Stomach (tissue), 4 donors: ENCODE results near the gene TBX3.

Source experiments
- POLR2AphosphoS5 ChIP-seq, 3 donors: sonication (generic); formaldehyde crosslinking; IDR thresholded peaks; one replicate each; pipeline ENCODE4 v1.6.1; 2016; ENCODE audit warnings: antibody characterized with exemption in 3 of 3
- TF ChIP-seq, protein P1 (sequence below), 7 experiments: fragments of 450-650 bp in 4 of 7; fragments of 200-600 bp in 3 of 7; sonication (generic) in 3 of 7; IDR thresholded peaks; one replicate each; pipeline ENCODE4 v1.5.1; 2016 to 2019; ENCODE audit warnings: antibody characterized with exemption in 7 of 7, control low read depth in 2 of 7, mild to moderate bottlenecking in 1 of 7

DNA sequence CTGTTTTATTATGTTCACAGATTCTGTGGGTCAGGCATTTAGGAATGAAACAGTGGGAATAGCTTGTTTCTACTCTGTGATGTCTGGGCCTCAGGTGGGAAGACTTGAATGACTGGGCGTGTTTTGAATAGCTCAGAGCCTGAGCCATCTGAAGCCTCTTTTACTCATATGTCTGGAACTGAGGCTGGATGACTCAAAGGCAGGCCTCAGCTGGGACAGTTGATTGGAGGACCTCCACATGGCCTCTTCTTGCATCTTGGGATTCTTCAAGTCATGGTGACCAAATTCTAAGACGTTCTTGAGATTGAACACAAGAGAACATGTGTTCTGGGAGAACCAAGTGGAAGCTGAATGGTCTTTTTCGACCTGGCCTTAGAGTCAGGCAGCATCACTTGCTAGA lies 45.8 kb upstream of the TBX3 start:
- TF ChIP-seq, protein P1, sequence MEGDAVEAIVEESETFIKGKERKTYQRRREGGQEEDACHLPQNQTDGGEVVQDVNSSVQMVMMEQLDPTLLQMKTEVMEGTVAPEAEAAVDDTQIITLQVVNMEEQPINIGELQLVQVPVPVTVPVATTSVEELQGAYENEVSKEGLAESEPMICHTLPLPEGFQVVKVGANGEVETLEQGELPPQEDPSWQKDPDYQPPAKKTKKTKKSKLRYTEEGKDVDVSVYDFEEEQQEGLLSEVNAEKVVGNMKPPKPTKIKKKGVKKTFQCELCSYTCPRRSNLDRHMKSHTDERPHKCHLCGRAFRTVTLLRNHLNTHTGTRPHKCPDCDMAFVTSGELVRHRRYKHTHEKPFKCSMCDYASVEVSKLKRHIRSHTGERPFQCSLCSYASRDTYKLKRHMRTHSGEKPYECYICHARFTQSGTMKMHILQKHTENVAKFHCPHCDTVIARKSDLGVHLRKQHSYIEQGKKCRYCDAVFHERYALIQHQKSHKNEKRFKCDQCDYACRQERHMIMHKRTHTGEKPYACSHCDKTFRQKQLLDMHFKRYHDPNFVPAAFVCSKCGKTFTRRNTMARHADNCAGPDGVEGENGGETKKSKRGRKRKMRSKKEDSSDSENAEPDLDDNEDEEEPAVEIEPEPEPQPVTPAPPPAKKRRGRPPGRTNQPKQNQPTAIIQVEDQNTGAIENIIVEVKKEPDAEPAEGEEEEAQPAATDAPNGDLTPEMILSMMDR (IDR thresholded peaks at IDR 0.05) = no peak
- TF ChIP-seq POLR2AphosphoS5 (IDR thresholded peaks at IDR 0.05) = no peak
